Measurements from ENCODE around the gene MYMK.

DNA sequence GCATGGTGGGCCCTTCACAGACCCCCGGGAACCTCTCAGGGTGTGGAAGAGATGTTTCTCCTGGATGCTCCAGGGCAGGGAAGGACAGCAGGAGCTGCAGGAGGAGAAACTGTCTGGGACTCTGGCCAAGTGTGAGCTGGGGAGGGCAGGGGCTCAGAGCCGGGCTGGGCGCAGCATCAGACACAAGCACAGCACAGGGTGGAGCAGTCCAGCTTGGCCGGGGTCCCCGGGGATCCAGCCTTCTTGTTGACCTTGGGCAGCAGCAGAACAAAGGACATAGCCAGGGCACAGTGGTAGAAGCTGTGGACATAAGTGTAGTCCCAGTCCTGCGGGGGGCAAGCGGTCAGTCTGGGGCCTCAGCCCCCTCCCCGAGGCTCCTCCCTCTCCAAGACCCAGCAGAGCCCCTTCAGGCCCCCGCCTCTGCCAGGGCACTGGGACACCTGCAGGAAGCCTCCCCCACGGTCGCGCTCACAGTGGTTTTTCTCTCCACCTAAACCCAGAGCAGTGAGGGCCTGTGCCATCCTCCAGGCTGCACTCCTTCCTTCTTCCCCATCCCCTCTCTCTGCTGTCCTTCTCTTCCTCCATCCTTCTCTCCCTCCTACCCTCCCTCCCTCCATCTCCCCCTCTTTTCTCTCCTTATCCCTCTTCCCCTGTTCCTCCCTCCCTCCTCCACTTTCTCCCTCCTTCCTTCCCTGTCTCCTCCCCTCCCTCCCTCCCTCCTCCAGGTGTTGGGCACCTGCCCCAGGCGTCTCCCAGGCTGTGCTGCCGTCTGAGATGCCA, 10.1 kb downstream of the MYMK start:
- no peak for TF ChIP-seq CTCF (IDR thresholded peaks at IDR 0.05; ENCODE audit: poor library complexity)
- no peak for TF ChIP-seq EZH2phosphoT487 (IDR thresholded peaks at IDR 0.05; ENCODE audit: low read depth, severe bottlenecking, unreplicated experiment)
- no peak for TF ChIP-seq EZH2 (IDR thresholded peaks at IDR 0.05; ENCODE audit: borderline replicate concordance)

Measured in hepatocyte (in vitro differentiated cells).